Gastroesophageal sphincter (tissue), 4 donors: ENCODE data around the gene GCC2. TPM values are rescaled to one million over a fixed set of nuclear protein-coding genes. Genes with fewer than 3 reads are reported as not detected.

Experiments
- ATAC-seq: fragments of 150-250 bp; one replicate; pipeline ENCODE4 v1.9.1; 2016; ENCODE audit warnings: mild to moderate bottlenecking, moderate library complexity
- H3K27ac ChIP-seq, 4 donors: fragments of 200-600 bp; sonication (generic) in 3 of 4; 1 replicate in 3 of 4; 2 replicates in 1 of 4; pipeline ENCODE4 v1.5.1; 2016 to 2019
- H3K27me3 ChIP-seq: fragments of 200-600 bp; sonication (generic); one replicate; pipeline ENCODE4 v1.5.1; 2019
- H3K36me3 ChIP-seq, 2 donors: fragments of 200-600 bp; sonication (generic); one replicate each; pipeline ENCODE4 v1.5.1; 2019; ENCODE audit warnings: control low read depth in 1 of 2
- H3K4me1 ChIP-seq, 3 donors: fragments of 200-600 bp; sonication (generic); 1 replicate in 2 of 3; 2 replicates in 1 of 3; pipeline ENCODE4 v1.5.1; 2016 to 2019; ENCODE audit warnings: control low read depth in 2 of 3
- H3K4me3 ChIP-seq, 2 donors: fragments of 200-600 bp; sonication (generic); one replicate each; pipeline ENCODE4 v1.5.1; 2019; ENCODE audit warnings: mild to moderate bottlenecking in 1 of 2, moderate library complexity in 1 of 2
- H3K9me3 ChIP-seq, 3 donors: fragments of 200-600 bp; sonication (generic); one replicate each; pipeline ENCODE4 v1.5.1; 2017 to 2019; ENCODE audit warnings: control low read depth in 2 of 3
- CTCF ChIP-seq, 4 experiments: fragments of 200-600 bp in 2 of 4; fragments of 450-650 bp in 2 of 4; sonication (generic) in 1 of 4; IDR thresholded peaks; one replicate each; pipeline ENCODE4 v1.5.1; 2017 to 2019; ENCODE audit warnings: antibody characterized with exemption in 4 of 4, mild to moderate bottlenecking in 2 of 4, moderate library complexity in 2 of 4
- EP300 ChIP-seq: sonication (generic); formaldehyde crosslinking; IDR thresholded peaks from one replicate; pipeline ENCODE4 v1.6.1; 2017; ENCODE audit warnings: antibody characterized with exemption, mild to moderate bottlenecking
- POLR2A ChIP-seq, 2 donors: fragments of 450-650 bp; IDR thresholded peaks; one replicate each; pipeline ENCODE4 v1.6.1; 2017; ENCODE audit warnings: antibody characterized with exemption in 2 of 2, mild to moderate bottlenecking in 2 of 2, moderate library complexity in 1 of 2
- POLR2AphosphoS5 ChIP-seq: sonication (generic); formaldehyde crosslinking; IDR thresholded peaks from one replicate; pipeline ENCODE4 v1.6.1; 2017; ENCODE audit warnings: antibody characterized with exemption
- WGBS, 2 donors: methylation state at CpG; one replicate each; pipeline ENCODE4 v1.1.5; 2018; ENCODE audit warnings: low coverage in 1 of 2; 5-methylcytosine and 5-hydroxymethylcytosine counted together
- total RNA-seq, 4 donors: library from RNA; depleted of rRNA; stranded (reverse); fragments of >200 nt; gene quantifications; one replicate each; pipeline ENCODE4 v1.1.0, GENCODE V29; 2016

The GCC2 gene
- total RNA-seq, 4 donors from 2014 or later: 24.0 to 41.6 (median 33.4) TPM

GRCh38 chr2:108454440-108454839 is 5.4 kb downstream of the GCC2 start:
- H3K4me3 ChIP-seq: no peak overlapping the region
- ATAC-seq: no peak
- WGBS, 2 donors: 91 to 93% methylated on average over 2 of the region's 2 CpGs
- no peaks in the 10 kb centered on the region for H3K27me3 ChIP-seq
- peaks cover 0 to 79% of the 10 kb centered on the region in 2 donors for H3K36me3 ChIP-seq
- TF ChIP-seq EP300 (no peak), POLR2A (IDR thresholded peaks at IDR 0.05) (no peak), POLR2AphosphoS5 (no peak), CTCF (IDR thresholded peaks at IDR 0.05) (no peak)
- H3K27ac ChIP-seq: no peak overlapping the region
- peaks cover 0 to 9% (median 4%) of the 10 kb centered on the region in 3 donors for H3K4me1 ChIP-seq
- H3K9me3 ChIP-seq: peaks cover 0 to 16% (median 0%) of the 10 kb centered on the region in 3 donors

GRCh38 chr2:108455571-108455970 is 6.6 kb downstream of the GCC2 start:
- no peaks in the 10 kb centered on the region for H3K27me3 ChIP-seq
- ATAC-seq: no peak
- no peaks in the 10 kb centered on the region for H3K4me1 ChIP-seq
- H3K4me3 ChIP-seq: no peak overlapping the region
- no peak for TF ChIP-seq CTCF (IDR thresholded peaks at IDR 0.05)
- no peak for TF ChIP-seq POLR2AphosphoS5
- no peak for TF ChIP-seq EP300
- no peak for TF ChIP-seq POLR2A (IDR thresholded peaks at IDR 0.05)
- H3K9me3 ChIP-seq: peaks cover 0 to 16% (median 0%) of the 10 kb centered on the region in 3 donors
- H3K27ac ChIP-seq: no peak overlapping the region
- peaks cover 0 to 86% of the 10 kb centered on the region in 2 donors for H3K36me3 ChIP-seq
- WGBS, 2 donors: 100% methylated on average over 1 of the region's 1 CpG

GRCh38 chr2:108458082-108458481 is 9.1 kb downstream of the GCC2 start:
- ATAC-seq: no peak
- peaks cover 0 to 91% of the 10 kb centered on the region in 2 donors for H3K36me3 ChIP-seq

GRCh38 chr2:108459441-108459840 is 10.4 kb downstream of the GCC2 start:
- H3K4me1 ChIP-seq: no peaks in the 10 kb centered on the region
- H3K9me3 ChIP-seq: peaks cover 0 to 16% (median 0%) of the 10 kb centered on the region in 3 donors
- ATAC-seq: no peak
- TF ChIP-seq POLR2A (IDR thresholded peaks at IDR 0.05) (no peak), CTCF (IDR thresholded peaks at IDR 0.05) (no peak), POLR2AphosphoS5 (no peak), EP300 (no peak)
- peaks cover 0 to 91% of the 10 kb centered on the region in 2 donors for H3K36me3 ChIP-seq
- no peak overlapping the region for H3K4me3 ChIP-seq
- H3K27ac ChIP-seq: no peak overlapping the region
- H3K27me3 ChIP-seq: no peaks in the 10 kb centered on the region
- 60 to 92% methylated on average over 1 of the region's 1 CpG for WGBS, 2 donors

More at GRCh38 chr2:108458082-108458481, 9.1 kb downstream of the GCC2 start:
- no peak overlapping the region for H3K4me3 ChIP-seq
- H3K27ac ChIP-seq: no peak overlapping the region
- no peaks in the 10 kb centered on the region for H3K27me3 ChIP-seq
- H3K9me3 ChIP-seq: peaks cover 0 to 16% (median 0%) of the 10 kb centered on the region in 3 donors
- TF ChIP-seq CTCF (IDR thresholded peaks at IDR 0.05) (no peak), POLR2AphosphoS5 (no peak), EP300 (no peak), POLR2A (IDR thresholded peaks at IDR 0.05) (no peak)
- no peaks in the 10 kb centered on the region for H3K4me1 ChIP-seq
- 92 to 96% methylated on average over 3 of the region's 3 CpGs for WGBS, 2 donors

- ATAC-seq: no peak
- no peak for TF ChIP-seq POLR2AphosphoS5
- TF ChIP-seq POLR2A (IDR thresholded peaks at IDR 0.05): no peak
- TF ChIP-seq EP300: no peak
- no peak for TF ChIP-seq CTCF (IDR thresholded peaks at IDR 0.05)
- Histone ChIP-seq H3K4me1 (no peaks in the 10 kb centered on the region), H3K27me3 (no peaks in the 10 kb centered on the region), H3K9me3 (peaks cover 0 to 16% (median 0%) of the 10 kb centered on the region in 3 donors), H3K4me3 (no peak overlapping the region), H3K36me3 (peaks cover 0 to 91% of the 10 kb centered on the region in 2 donors), H3K27ac (no peak overlapping the region)
- WGBS, 2 donors: 69 to 81% methylated on average over 4 of the region's 4 CpGs
Measured at GRCh38 chr2:108460345-108461037, 11.5 kb downstream of the GCC2 start.
